Mammary epithelial cell (primary cell): ENCODE measurements around the gene GRM8.

Source experiments
- EZH2 ChIP-seq: IDR thresholded peaks from 2 replicates; pipeline ENCODE4 v1.6.1; 2012; ENCODE audit warnings: low read length, inconsistent platforms, borderline replicate concordance
- TF ChIP-seq, protein P1 (sequence below), 2 donors: IDR thresholded peaks in 1 of 2; conservative IDR thresholded peaks in 1 of 2; 2 replicates each; pipeline ENCODE4 v1.5.1; 2011 to 2012; ENCODE audit warnings: inconsistent platforms in 2 of 2, low read length in 2 of 2, mild to moderate bottlenecking in 2 of 2, control low read depth in 1 of 2, low read depth in 1 of 2; ENCODE audit not compliant: insufficient read depth in 1 of 2; ENCODE audit errors: extremely low read depth in 1 of 2

DNA sequence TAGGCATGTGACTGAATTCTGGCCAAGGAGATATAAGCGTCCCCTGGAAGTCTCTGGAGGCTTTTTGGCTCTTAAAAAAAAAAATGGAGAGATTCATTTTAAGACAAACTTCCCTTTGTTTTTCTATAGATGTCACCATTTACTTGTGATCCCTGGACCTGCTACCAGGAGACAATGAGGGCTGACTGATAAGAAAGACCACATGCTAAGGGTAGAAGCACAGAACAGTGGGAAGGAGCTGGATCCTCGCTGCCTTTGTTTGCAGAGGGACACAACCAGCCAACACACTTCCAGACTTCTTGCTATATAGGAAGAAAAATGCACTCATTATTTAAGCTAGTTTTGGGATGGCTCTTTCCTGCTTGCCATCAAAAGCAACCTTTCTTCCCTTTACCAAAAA is 172.2 kb downstream of the GRM8 start:
- TF ChIP-seq, protein P1, sequence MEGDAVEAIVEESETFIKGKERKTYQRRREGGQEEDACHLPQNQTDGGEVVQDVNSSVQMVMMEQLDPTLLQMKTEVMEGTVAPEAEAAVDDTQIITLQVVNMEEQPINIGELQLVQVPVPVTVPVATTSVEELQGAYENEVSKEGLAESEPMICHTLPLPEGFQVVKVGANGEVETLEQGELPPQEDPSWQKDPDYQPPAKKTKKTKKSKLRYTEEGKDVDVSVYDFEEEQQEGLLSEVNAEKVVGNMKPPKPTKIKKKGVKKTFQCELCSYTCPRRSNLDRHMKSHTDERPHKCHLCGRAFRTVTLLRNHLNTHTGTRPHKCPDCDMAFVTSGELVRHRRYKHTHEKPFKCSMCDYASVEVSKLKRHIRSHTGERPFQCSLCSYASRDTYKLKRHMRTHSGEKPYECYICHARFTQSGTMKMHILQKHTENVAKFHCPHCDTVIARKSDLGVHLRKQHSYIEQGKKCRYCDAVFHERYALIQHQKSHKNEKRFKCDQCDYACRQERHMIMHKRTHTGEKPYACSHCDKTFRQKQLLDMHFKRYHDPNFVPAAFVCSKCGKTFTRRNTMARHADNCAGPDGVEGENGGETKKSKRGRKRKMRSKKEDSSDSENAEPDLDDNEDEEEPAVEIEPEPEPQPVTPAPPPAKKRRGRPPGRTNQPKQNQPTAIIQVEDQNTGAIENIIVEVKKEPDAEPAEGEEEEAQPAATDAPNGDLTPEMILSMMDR (conservative IDR thresholded peaks at IDR 0.05 in 1 of 2, IDR thresholded peaks at IDR 0.05 in 1 of 2; ENCODE audit: extremely low read depth in 1 of 2, insufficient read depth in 1 of 2, low read depth in 1 of 2, low read length in 2 of 2): no peak
- no peak for TF ChIP-seq EZH2
